Peyer's patch (tissue), 4 donors: Measurements from ENCODE around the gene SEMA5A.

Experiments used
- POLR2A ChIP-seq, 2 donors: fragments of 450-650 bp; IDR thresholded peaks; one replicate each; pipeline ENCODE4 v1.5.1; 2017; ENCODE audit warnings: antibody characterized with exemption in 2 of 2, mild to moderate bottlenecking in 2 of 2, moderate library complexity in 2 of 2
- TF ChIP-seq, protein P1 (sequence below), 6 experiments: fragments of 450-650 bp in 4 of 6; fragments of 200-600 bp in 2 of 6; sonication (generic) in 1 of 6; IDR thresholded peaks; one replicate each; pipeline ENCODE4 v1.5.1; 2017 to 2019; ENCODE audit warnings: antibody characterized with exemption in 6 of 6, mild to moderate bottlenecking in 3 of 6, moderate library complexity in 1 of 6

- TF ChIP-seq, protein P1, sequence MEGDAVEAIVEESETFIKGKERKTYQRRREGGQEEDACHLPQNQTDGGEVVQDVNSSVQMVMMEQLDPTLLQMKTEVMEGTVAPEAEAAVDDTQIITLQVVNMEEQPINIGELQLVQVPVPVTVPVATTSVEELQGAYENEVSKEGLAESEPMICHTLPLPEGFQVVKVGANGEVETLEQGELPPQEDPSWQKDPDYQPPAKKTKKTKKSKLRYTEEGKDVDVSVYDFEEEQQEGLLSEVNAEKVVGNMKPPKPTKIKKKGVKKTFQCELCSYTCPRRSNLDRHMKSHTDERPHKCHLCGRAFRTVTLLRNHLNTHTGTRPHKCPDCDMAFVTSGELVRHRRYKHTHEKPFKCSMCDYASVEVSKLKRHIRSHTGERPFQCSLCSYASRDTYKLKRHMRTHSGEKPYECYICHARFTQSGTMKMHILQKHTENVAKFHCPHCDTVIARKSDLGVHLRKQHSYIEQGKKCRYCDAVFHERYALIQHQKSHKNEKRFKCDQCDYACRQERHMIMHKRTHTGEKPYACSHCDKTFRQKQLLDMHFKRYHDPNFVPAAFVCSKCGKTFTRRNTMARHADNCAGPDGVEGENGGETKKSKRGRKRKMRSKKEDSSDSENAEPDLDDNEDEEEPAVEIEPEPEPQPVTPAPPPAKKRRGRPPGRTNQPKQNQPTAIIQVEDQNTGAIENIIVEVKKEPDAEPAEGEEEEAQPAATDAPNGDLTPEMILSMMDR (IDR thresholded peaks at IDR 0.05) = no peak
- no peak for TF ChIP-seq POLR2A (IDR thresholded peaks at IDR 0.05)
These were observed 51.6 kb downstream of the SEMA5A start for GRCh38 chr5:9494301-9494700.
